Glutamatergic neuron (in vitro differentiated cells): Measurements from ENCODE around the gene SLC16A5. TPM values are rescaled to one million over a fixed set of nuclear protein-coding genes. Genes with fewer than 3 reads are reported as not detected.

ENCODE experiments used
- DNase-seq: peaks from one replicate; pipeline ENCODE4 v3.0.0; 2022
- H3K27ac Mint-ChIP-seq: one replicate; pipeline ENCODE4 v1.8.0; 2020; ENCODE audit warnings: mild to moderate bottlenecking, mixed read lengths, inconsistent platforms; ENCODE audit not compliant: unreplicated experiment
- H3K27me3 Mint-ChIP-seq: one replicate; pipeline ENCODE4 v1.8.0; 2020; ENCODE audit warnings: mild to moderate bottlenecking, moderate library complexity, mixed read lengths, inconsistent platforms; ENCODE audit not compliant: unreplicated experiment
- H3K36me3 Mint-ChIP-seq: one replicate; pipeline ENCODE4 v1.8.0; 2020; ENCODE audit warnings: mild to moderate bottlenecking, mixed read lengths, inconsistent platforms; ENCODE audit not compliant: unreplicated experiment
- H3K4me1 Mint-ChIP-seq: one replicate; pipeline ENCODE4 v1.8.0; 2020; ENCODE audit warnings: mild to moderate bottlenecking, low read depth, mixed read lengths, inconsistent platforms; ENCODE audit not compliant: unreplicated experiment
- H3K4me3 Mint-ChIP-seq: one replicate; pipeline ENCODE4 v1.8.0; 2020; ENCODE audit warnings: mild to moderate bottlenecking, mixed read lengths, inconsistent platforms; ENCODE audit not compliant: unreplicated experiment
- H3K9me3 Mint-ChIP-seq: one replicate; pipeline ENCODE4 v1.8.0; 2020; ENCODE audit warnings: mild to moderate bottlenecking, moderate library complexity, mixed read lengths, inconsistent platforms; ENCODE audit not compliant: unreplicated experiment
- total RNA-seq: library from RNA; stranded (reverse); fragmentation: NEBNext Ultra II Directional; extraction: Animal tissue kit (Norgen Biotek cat#: 25700); gene quantifications from one replicate; pipeline ENCODE4 v1.2.1, GENCODE V29; 2021; ENCODE audit not compliant: unreplicated experiment
- TF ChIP-seq, protein P1 (sequence below): fragments of 200-600 bp; sonication (generic); IDR thresholded peaks from one replicate; pipeline ENCODE4 v1.5.0; 2021; ENCODE audit not compliant: partially characterized antibody, unreplicated experiment

SLC16A5 gene
- total RNA-seq, 1 donor from 2014 or later, result 1.1 TPM

DNA sequence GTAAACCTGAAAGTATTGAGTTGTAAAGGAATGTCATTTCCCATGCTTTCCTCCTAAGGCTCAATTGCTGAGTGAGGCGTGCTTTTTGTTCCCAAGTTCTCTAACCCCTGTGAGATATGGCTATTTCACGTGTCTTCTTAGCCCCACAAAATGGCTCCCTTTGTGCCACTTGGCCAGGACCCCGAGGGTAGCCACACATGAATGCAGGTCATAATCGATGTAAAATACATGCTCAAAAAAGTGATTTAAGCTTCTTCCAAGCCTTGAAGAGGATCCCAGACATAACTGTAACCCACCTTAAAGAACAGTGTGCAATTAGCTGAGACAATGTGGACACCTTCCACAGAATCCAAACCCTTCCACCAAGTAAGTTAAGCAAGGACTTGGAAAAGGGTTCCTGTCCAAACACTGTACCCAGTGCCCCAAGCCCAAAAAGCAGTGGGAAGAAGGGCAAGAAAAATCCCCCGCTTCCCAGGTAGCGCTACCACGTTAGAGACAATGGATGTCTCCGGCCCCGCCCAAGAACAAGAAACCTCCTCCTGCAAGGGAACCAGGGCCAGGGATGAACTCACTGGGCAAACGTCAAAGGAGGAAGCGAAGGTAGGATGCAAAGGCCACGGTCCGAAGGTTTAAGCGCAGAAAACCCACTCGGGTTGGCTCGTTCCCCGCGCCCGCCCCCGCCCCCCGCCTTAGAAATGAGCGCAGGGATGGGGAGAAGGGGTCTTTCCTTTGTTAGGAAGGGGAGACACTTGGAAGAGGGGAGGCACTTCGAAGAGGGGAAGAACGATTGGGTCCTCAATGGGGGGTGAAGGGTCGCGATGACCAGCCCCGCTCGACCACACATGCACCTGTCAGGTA, 65.4 kb downstream of the SLC16A5 start:
- Mint-ChIP-seq H3K27me3 (peaks cover 25% of the 10 kb centered on the region), H3K4me3 (peak overlapping the region; percentile 99), H3K9me3 (peaks cover 25% of the 10 kb centered on the region), H3K27ac (peak overlapping the region; percentile 99), H3K36me3 (peaks cover 10% of the 10 kb centered on the region), H3K4me1 (peaks cover 11% of the 10 kb centered on the region)
- TF ChIP-seq, protein P1, sequence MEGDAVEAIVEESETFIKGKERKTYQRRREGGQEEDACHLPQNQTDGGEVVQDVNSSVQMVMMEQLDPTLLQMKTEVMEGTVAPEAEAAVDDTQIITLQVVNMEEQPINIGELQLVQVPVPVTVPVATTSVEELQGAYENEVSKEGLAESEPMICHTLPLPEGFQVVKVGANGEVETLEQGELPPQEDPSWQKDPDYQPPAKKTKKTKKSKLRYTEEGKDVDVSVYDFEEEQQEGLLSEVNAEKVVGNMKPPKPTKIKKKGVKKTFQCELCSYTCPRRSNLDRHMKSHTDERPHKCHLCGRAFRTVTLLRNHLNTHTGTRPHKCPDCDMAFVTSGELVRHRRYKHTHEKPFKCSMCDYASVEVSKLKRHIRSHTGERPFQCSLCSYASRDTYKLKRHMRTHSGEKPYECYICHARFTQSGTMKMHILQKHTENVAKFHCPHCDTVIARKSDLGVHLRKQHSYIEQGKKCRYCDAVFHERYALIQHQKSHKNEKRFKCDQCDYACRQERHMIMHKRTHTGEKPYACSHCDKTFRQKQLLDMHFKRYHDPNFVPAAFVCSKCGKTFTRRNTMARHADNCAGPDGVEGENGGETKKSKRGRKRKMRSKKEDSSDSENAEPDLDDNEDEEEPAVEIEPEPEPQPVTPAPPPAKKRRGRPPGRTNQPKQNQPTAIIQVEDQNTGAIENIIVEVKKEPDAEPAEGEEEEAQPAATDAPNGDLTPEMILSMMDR, result no peak
- DNase-seq, result peak; percentile 50

DNA sequence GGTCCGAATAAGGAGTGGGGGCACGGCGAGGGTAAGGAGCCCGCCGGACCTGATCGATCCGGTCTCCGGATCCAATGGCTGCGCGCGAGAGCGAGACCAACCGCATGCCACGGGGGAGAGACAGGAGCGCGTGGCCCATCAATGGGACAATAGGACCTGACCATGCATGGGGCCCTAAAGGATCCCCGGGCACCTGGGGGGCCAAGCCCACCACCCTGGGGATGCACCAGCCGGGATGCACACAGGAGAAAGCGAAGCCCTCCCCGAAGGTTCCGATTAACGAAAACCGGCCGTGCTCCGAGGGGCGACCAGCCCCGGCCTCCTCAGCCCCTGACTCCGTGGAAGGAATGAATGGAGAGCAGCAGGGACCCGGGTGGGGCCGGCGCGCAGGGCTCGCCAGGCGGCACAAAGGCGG, 66.0 kb downstream of the SLC16A5 start:
- DNase-seq, result peak; percentile 54
- Mint-ChIP-seq H3K27ac (peak overlapping the region; percentile 99), H3K27me3 (peaks cover 25% of the 10 kb centered on the region), H3K36me3 (peaks cover 10% of the 10 kb centered on the region), H3K4me1 (peaks cover 8% of the 10 kb centered on the region), H3K9me3 (peaks cover 24% of the 10 kb centered on the region), H3K4me3 (peak overlapping the region; percentile 99)
- TF ChIP-seq, protein P1, result no peak

DNA sequence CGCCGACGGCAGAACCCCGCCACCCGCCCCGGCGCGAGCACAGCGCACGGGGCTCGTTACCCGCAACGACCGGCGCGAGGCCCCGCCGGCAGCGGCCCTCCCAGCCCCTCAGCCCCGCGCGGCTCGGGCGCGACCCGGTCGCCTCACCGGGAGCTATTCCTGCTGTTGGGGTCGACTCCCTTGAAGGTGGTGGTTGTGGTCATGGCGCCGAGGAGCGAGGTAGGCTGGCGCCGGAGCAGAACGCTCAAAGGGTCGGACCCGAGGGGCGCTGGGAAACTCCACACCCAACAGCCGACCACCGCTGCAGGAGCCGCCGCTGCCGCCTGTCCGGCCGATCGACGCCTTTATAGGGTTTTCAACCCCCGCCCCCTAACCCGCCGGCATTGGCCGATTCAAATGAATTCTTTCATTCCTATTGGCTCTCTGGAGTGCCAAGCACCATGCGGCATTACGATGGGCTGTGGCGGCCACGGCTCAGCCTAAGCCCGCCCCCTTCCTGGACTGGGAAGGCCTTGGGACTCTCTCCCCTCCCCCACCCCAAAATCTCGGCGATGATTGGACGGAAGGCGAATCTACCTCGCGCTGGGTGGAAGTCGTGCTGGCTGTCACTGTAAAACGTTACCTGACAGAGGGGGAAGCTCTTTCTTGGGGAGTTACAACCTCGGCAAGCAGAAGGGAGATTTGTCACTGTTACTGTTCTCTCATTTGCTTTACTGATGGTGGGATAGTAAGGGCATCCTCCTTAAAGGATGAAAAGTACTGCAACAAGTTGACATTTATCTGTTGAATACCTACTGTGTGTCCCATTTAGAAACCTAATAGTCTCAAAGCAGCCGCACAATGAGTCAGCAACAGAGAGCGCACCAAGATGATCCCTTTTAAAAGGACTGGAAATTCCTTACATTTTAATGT, 66.7 kb downstream of the SLC16A5 start, which contains the start of gene JPT1:
TSS of gene JPT1 (minus strand) at position 318 of the 912 bp plus-strand sequence. CDS start at position 203, 115 bp downstream.
- H3K9me3 Mint-ChIP-seq, result peaks cover 24% of the 10 kb centered on the region
- H3K36me3 Mint-ChIP-seq, result peaks cover 10% of the 10 kb centered on the region
- TF ChIP-seq, protein P1, result no peak
- DNase-seq, result peak; percentile 97
- peaks cover 8% of the 10 kb centered on the region for H3K4me1 Mint-ChIP-seq
- peak within 1 kb of the TSS; percentile 99 for H3K4me3 Mint-ChIP-seq
- H3K27ac Mint-ChIP-seq, result peak within 1 kb of the TSS; percentile 99
- H3K27me3 Mint-ChIP-seq, result peaks cover 25% of the 10 kb centered on the region

DNA sequence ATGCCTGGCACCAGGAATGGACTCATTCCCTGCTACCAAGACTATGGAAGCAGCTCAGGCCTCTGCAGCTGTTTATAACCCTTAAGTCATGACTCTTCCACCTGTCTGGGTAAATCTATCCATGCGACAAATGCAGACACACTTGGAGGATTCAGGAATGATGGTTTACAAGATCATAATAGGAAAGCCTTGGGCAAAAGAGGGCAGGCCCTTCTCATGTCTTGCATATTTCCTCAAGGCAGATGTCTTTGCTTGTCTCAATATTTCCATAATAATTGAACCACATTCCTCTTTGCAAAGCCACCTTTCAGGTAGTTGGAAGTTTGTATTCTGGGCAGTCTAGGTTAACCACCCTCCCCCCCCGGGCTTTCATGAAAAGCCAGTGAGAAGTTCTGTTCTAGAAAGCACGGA, 67.4 kb downstream of the SLC16A5 start:
- Mint-ChIP-seq H3K27ac (peak overlapping the region; percentile 38), H3K4me1 (peaks cover 3% of the 10 kb centered on the region), H3K4me3 (peak overlapping the region; percentile 87), H3K27me3 (peaks cover 23% of the 10 kb centered on the region), H3K36me3 (peaks cover 10% of the 10 kb centered on the region), H3K9me3 (peaks cover 22% of the 10 kb centered on the region)
- TF ChIP-seq, protein P1, result no peak
- DNase-seq, result no peak

Other genes starting within 250 kb of the SLC16A5 start
- 0.12 TPM for gene GRIN2C, start 228.1 kb upstream of the SLC16A5 start, total RNA-seq
- gene FDXR, start 215.0 kb upstream of the SLC16A5 start, total RNA-seq, result 12.1 TPM
- not detected for gene FADS6, start 194.3 kb upstream of the SLC16A5 start, total RNA-seq
- gene USH1G, start 164.7 kb upstream of the SLC16A5 start, total RNA-seq, result 0.12 TPM
- not detected for gene OTOP2, start 163.7 kb upstream of the SLC16A5 start, total RNA-seq
- not detected for gene OTOP3, start 152.1 kb upstream of the SLC16A5 start, total RNA-seq
- gene HID1, start 115.2 kb upstream of the SLC16A5 start, total RNA-seq, result 106 TPM
- 59.4 TPM for gene CDR2L, start 100.3 kb upstream of the SLC16A5 start, total RNA-seq
- 22.2 TPM for gene MRPL58, start 75.3 kb upstream of the SLC16A5 start, total RNA-seq
- gene ATP5PD, start 41.0 kb upstream of the SLC16A5 start, total RNA-seq, result 139 TPM
- gene KCTD2, start 40.7 kb upstream of the SLC16A5 start, total RNA-seq, result 23.4 TPM
- 9.9 TPM for gene ARMC7, start 22.0 kb downstream of the SLC16A5 start, total RNA-seq
- 40.4 TPM for gene NT5C, start 43.8 kb downstream of the SLC16A5 start, total RNA-seq
- gene JPT1, start 66.6 kb downstream of the SLC16A5 start, total RNA-seq, result 642 TPM
- gene SUMO2, start 95.0 kb downstream of the SLC16A5 start, total RNA-seq, result 625 TPM
- 58.9 TPM for gene NUP85, start 117.7 kb downstream of the SLC16A5 start, total RNA-seq
- 65.0 TPM for gene GGA3, start 173.7 kb downstream of the SLC16A5 start, total RNA-seq
- gene MRPS7, start 173.9 kb downstream of the SLC16A5 start, total RNA-seq, result 48.8 TPM
- gene MIF4GD, start 183.3 kb downstream of the SLC16A5 start, total RNA-seq, result 12.8 TPM
- 9.3 TPM for gene SLC25A19, start 201.5 kb downstream of the SLC16A5 start, total RNA-seq